GM12801 (cell line): ENCODE measurements around the gene SIGLEC8.

Experiments
- TF ChIP-seq, protein P1 (sequence below): IDR thresholded peaks from one replicate; pipeline ENCODE4 v1.5.1; 2011; ENCODE audit warnings: control low read depth; ENCODE audit not compliant: insufficient read length; ENCODE audit errors: extremely low read depth

The SIGLEC8 gene

DNA sequence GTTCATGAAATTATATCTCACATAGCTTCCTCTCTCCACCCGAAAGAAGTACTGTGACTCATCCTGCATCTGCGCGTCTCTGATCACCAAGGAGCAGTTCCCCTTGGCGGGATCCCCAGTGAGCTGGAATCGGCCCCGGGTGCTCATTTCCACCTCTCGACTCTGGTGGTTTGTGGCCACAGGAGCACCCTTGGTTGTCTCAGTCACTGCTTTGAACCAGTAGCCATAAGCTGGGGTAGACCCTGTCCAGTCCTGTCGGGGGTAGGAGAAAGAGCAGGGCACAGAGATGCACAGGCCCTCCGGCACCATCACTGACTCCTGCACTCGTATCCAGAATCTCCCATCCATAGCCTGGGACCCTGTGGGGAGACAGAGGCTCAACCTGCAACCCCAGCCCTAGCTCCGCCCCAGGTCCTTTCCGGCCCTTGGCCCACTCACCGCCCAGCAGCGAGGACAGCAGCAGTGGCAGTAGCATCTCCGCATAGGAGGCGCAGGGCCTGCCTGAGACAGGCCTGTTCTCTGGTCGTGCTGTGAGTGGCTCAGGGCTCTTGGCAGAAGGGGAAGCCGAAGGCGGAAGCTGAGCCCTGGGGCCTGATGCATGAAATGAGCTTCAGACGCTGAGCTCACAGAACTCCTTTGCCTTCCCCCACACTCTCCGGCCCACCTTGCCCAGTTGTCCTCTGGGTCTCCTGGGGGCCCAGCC lies 41.0 kb downstream of the SIGLEC8 start, which contains the start of gene SIGLEC10:
Gene SIGLEC10, minus strand, starts transcription at position 536 of the 703 bp plus-strand sequence. Its CDS starts 61 bp downstream, at position 475.
- TF ChIP-seq, protein P1, sequence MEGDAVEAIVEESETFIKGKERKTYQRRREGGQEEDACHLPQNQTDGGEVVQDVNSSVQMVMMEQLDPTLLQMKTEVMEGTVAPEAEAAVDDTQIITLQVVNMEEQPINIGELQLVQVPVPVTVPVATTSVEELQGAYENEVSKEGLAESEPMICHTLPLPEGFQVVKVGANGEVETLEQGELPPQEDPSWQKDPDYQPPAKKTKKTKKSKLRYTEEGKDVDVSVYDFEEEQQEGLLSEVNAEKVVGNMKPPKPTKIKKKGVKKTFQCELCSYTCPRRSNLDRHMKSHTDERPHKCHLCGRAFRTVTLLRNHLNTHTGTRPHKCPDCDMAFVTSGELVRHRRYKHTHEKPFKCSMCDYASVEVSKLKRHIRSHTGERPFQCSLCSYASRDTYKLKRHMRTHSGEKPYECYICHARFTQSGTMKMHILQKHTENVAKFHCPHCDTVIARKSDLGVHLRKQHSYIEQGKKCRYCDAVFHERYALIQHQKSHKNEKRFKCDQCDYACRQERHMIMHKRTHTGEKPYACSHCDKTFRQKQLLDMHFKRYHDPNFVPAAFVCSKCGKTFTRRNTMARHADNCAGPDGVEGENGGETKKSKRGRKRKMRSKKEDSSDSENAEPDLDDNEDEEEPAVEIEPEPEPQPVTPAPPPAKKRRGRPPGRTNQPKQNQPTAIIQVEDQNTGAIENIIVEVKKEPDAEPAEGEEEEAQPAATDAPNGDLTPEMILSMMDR: no peak

DNA sequence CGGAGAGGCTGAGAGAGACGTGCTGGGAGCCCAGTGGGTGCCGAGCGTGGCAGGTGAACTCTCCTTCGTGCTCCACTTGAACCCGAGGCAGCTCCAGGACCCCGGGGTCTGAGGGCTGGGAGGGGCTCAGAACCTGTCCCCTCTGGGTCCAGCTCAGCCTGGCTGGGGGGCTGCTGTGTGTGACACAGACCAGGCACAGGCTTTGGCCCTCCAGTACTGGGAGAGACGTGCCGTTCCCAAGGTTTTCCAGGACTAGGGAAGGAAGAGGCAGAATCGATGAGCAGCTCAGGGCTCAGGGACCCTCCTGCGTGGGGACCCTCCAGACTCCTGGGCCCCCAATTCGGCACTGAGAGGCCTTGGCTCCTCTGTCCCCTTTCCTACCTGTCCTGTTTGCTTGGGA lies 43.1 kb downstream of the SIGLEC8 start:
- TF ChIP-seq, protein P1: no peak

DNA sequence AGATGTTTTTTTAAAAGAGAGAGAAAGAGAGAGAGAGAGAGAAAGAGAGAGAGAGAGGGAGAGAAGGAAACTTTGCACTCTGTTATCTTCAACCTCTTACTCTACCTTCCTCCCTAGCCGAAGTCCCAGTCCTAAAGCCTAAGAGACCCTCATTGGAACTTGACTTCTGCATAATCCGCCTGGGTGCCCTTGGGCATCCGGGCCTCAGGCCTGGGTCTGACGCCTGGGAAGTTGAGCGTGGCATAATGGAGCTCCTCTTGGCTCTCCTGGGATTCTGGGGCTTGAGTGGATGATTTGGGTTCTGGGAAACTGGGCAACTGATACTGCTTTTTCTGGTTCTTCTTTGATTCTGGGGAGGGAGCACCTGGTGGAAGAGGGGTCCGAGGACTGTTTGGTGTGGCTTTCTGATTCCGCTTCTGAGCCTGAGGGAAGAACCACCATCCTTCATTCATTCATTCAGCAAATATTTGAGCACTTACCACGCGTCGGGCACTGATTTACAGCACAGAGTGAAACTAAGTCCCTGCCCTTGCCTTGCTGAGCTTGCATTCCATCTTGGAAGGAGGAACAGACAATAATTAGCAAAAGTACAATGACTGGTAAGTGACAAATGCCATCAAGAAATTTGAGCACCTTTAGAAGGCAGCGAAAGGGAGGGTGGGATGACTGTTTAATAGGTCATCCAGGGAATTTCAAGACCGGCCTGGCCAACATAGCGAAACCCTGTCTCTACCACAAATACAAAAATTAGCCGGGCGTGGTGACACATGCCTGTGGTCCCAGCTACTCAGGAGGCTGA lies 47.1 kb downstream of the SIGLEC8 start:
- TF ChIP-seq, protein P1: no peak

DNA sequence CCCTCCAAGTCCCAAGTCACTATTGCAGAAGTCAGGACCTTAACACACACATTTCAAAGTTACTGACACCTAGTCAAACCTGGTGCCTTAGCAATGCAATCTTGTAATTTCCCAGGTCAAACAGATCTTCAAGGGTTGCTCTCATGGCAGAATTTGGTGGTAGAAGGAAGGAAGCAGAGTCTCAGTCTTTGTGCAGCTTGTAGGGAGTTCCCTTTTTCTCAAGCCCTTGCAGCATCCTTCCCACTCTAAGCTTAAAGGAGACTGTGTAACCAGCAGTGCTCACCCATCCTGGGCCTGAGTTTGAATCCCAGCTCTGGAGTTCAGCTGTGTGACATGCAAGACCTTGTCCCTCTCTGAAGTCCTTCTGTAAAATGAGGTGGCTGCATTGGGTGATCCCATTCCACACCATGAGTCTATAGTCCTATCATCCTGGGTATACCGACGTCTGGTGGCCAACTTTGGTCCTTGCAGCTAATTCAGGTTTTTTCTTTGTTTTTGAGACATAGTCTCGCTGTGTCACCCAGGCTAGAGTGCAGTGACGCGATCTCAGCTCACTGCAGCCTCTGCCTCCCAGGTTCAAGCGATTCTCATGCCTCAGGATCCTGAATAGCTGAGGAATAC lies 50.6 kb downstream of the SIGLEC8 start:
- TF ChIP-seq, protein P1: no peak

DNA sequence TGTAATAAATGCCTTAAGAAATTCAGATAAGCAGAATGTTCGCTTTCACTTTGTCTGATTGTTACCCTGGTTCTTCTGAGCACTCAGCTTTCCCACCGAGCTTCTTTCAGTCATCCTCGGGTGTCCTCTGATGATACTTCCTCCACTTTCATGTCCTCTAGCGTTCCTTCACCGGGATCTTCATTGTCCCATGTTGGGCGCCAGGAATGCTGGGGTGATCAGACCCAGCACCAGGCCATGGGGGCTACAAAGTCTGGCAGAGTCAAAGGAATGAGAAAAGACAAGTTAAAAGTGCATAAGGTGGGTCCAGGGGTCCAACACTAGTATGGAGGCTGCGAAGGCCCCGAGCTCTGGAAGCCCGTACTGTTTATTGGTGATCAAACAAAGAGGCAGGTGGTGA lies 56.1 kb downstream of the SIGLEC8 start:
- TF ChIP-seq, protein P1: no peak
